Calu3 (cell line): ENCODE data around the gene ISX. TPM values are rescaled to one million over a fixed set of nuclear protein-coding genes. Genes with fewer than 3 reads are reported as not detected.

Experiments used
- BruUV-seq: library from RNA; stranded (reverse); fragments of 400-500 nt; replicated peaks from 2 replicates; lab custom pipeline; 2021; lab: Mats Ljungman, UMichigan
- CTCF ChIA-PET: fragments of 300-600 bp; sonication (Branson Sonifier 250); formaldehyde crosslinking; loops from one replicate; lab custom pipeline; 2022; ENCODE audit warnings: antibody characterized with exemption; lab: Charles Lee
- DNase-seq: peaks from one replicate; pipeline ENCODE4 v3.0.0; 2022
- H3K27ac Mint-ChIP-seq: one replicate; pipeline ENCODE4 v1.8.0; 2022; ENCODE audit warnings: mixed read lengths; ENCODE audit not compliant: unreplicated experiment
- H3K27me3 Mint-ChIP-seq: one replicate; pipeline ENCODE4 v1.8.0; 2022; ENCODE audit warnings: mixed read lengths; ENCODE audit not compliant: unreplicated experiment
- H3K36me3 Mint-ChIP-seq: one replicate; pipeline ENCODE4 v1.8.0; 2022; ENCODE audit warnings: mild to moderate bottlenecking, moderate library complexity, mixed read lengths; ENCODE audit not compliant: insufficient read depth, unreplicated experiment
- H3K4me1 Mint-ChIP-seq: one replicate; pipeline ENCODE4 v1.8.0; 2022; ENCODE audit warnings: mild to moderate bottlenecking, low read depth, mixed read lengths; ENCODE audit not compliant: unreplicated experiment
- H3K4me3 Mint-ChIP-seq: one replicate; pipeline ENCODE4 v1.8.0; 2022; ENCODE audit warnings: mild to moderate bottlenecking, low read depth, moderate library complexity, mixed read lengths; ENCODE audit not compliant: unreplicated experiment
- H3K9me3 Mint-ChIP-seq: one replicate; pipeline ENCODE4 v1.8.0; 2022; ENCODE audit warnings: low read depth, mixed read lengths; ENCODE audit not compliant: unreplicated experiment
- CTCF ChIP-seq: fragments of 200-600 bp; IDR thresholded peaks from one replicate; pipeline ENCODE4 v1.8.0; 2022; ENCODE audit warnings: antibody characterized with exemption; ENCODE audit not compliant: unreplicated experiment
- intact Hi-C: fragments of 100-400 bp; cut with micrococcal nuclease; formaldehyde crosslinking; loops from one replicate; pipeline ENCODE4 v1.10.0; 2022; ENCODE audit not compliant: unreplicated experiment
- total RNA-seq: library from RNA; stranded (reverse); gene quantifications from 2 replicates; pipeline ENCODE4 v1.2.3, GENCODE V29; 2022

ISX gene
- total RNA-seq, 1 experiment from 2014 or later: not detected

DNA sequence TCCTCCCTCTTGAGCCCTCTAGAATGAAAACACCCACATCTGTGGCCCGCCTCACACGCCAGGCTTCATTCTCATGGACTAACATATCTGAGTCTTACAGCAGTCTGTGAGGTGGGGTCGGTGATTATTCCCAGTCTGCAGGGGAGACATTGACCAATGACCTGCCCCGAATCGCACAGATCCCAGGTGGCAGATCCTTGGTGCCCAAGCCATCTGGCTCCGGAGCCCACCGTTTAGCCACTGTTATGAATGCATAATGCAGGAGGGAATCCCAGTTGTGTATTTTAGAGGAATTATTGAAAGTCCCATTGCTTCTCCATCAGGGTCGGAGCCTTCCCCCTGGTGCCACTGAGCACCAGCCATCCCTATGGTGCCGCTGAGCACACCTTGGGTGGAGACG, 47.4 kb downstream of the ISX start:
- no peak for DNase-seq
- no peaks in the 10 kb centered on the region for H3K9me3 Mint-ChIP-seq
- no peak for TF ChIP-seq CTCF
- intact Hi-C loops: no loop called here
- peaks cover 56% of the 10 kb centered on the region for H3K27me3 Mint-ChIP-seq
- H3K4me3 Mint-ChIP-seq: no peak overlapping the region
- CTCF ChIA-PET: no interaction called here
- H3K27ac Mint-ChIP-seq: no peak overlapping the region
- H3K36me3 Mint-ChIP-seq: no peaks in the 10 kb centered on the region
- H3K4me1 Mint-ChIP-seq: no peaks in the 10 kb centered on the region
- no TSS peak for BruUV-seq

DNA sequence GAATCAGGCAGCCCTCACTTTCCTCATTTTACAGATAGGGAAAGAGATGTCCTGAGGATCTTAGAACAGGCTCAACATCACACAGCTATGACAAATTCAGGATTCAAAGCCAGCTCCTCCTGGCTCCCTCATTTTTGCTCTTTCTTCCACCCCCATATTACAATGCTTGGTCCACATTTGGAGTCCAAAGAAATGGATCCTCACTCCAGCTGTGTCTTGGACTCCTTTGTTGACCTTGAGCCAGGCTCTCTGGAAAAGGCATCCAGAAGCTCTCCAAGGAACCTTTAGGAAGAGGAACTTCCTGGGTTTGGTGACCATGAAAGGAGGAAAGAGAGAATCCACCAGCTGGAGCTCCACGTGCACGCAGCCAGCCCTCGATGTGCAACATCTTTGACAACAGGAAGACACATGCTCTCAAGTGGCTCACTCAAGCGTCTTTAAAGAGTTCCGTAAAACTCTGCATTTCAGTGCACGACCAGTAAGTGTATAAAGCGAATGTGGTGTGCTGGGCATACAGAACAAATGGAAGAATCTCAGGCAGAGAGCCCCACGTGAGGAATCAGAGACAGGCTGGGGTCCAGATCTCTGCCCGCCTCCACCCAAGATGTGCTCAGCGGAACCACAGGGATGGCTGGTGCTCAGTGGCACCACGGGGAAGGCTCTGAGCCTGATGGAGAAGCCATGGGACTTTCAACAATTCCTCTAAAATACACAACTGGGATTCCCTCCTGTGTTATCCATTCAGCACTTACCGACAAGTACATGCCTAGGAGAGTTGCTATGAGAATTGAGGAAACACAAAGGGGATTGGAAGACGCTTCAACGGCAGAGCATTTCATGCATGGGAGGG, 48.4 kb downstream of the ISX start:
- Mint-ChIP-seq H3K27ac (no peak overlapping the region), H3K36me3 (no peaks in the 10 kb centered on the region), H3K9me3 (no peaks in the 10 kb centered on the region), H3K4me3 (no peak overlapping the region), H3K4me1 (no peaks in the 10 kb centered on the region), H3K27me3 (peaks cover 56% of the 10 kb centered on the region)
- CTCF ChIA-PET: no interaction called here
- intact Hi-C loops: no loop called here
- no peak for TF ChIP-seq CTCF
- no TSS peak for BruUV-seq
- DNase-seq: no peak

DNA sequence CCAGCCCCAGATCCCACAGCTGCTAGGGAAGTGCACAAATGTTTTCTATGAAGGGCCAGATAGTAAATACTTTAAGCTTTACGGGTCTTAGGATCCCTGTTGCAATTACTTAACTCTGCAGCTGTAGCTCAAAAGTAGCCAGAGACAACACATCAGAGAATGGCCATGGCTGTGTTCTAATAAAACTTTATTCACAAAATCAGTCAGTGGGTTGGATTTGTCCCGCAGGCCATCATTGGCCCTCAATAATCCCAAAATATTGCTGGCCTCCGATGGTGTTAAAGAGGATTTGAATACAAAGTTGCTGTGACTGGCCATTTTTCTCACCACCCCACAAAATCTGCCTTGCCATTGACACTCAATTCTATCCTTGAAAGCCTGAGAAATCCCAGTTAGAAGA, 49.6 kb downstream of the ISX start:
- TF ChIP-seq CTCF: no peak
- H3K4me3 Mint-ChIP-seq: no peak overlapping the region
- intact Hi-C loops: no loop called here
- H3K9me3 Mint-ChIP-seq: no peaks in the 10 kb centered on the region
- CTCF ChIA-PET: no interaction called here
- BruUV-seq: no TSS peak
- no peak overlapping the region for H3K27ac Mint-ChIP-seq
- no peaks in the 10 kb centered on the region for H3K4me1 Mint-ChIP-seq
- no peaks in the 10 kb centered on the region for H3K36me3 Mint-ChIP-seq
- H3K27me3 Mint-ChIP-seq: peaks cover 50% of the 10 kb centered on the region
- DNase-seq: no peak

DNA sequence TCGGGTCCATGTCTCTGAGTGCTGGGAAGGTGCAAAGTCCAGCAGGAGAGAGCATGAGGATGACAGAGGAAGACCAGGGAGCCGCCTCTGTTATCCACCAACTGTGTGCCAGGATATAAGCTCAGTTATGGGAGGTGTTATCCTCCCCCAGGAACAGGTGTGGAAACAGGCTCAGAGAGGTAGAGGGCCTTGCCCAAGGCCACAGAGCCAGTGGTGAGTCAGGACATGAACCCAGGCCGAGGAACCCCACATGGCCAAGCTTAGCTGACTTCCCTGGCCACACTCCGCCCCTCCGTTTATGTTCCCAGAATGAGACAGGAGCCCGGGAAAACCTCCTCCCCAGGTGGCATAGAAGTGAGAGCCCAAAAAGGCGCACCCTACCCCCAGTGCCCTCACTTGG, 50.3 kb downstream of the ISX start:
- intact Hi-C loops: no loop called here
- TF ChIP-seq CTCF: no peak
- Mint-ChIP-seq H3K27me3 (peaks cover 43% of the 10 kb centered on the region), H3K27ac (no peak overlapping the region), H3K4me3 (no peak overlapping the region), H3K36me3 (no peaks in the 10 kb centered on the region), H3K9me3 (no peaks in the 10 kb centered on the region), H3K4me1 (no peaks in the 10 kb centered on the region)
- CTCF ChIA-PET: no interaction called here
- DNase-seq: no peak
- no TSS peak for BruUV-seq
